ENCODE measurements around the gene SCN1B.
"Not testable (repeated sequence)": the region's sequence is repeated elsewhere in the genome, so short reads cannot be mapped to it uniquely, and the experiment has no call there.

Gene SCN1B

GRCh38 chr19:35000647-35001501 lies 29.4 kb upstream of the SCN1B start:
- no peak for DNase-seq (ENCODE audit: low read depth)

- DNase-seq (ENCODE audit: low read depth): no peak
These were observed 28.2 kb upstream of the SCN1B start for GRCh38 chr19:35002037-35002535.

- DNase-seq (ENCODE audit: low read depth): no peak
These were observed 25.6 kb upstream of the SCN1B start for GRCh38 chr19:35004517-35005255.

GRCh38 chr19:35005256-35005977 lies 24.9 kb upstream of the SCN1B start:
- no peak for DNase-seq (ENCODE audit: low read depth)

GRCh38 chr19:35006007-35006341 lies 24.3 kb upstream of the SCN1B start:
- DNase-seq (ENCODE audit: low read depth): not testable (repeated sequence)

- no peak for DNase-seq (ENCODE audit: low read depth)
These were observed 23.8 kb upstream of the SCN1B start for GRCh38 chr19:35006342-35006998.

- no peak for DNase-seq (ENCODE audit: low read depth)
These were observed 23.3 kb upstream of the SCN1B start for GRCh38 chr19:35006999-35007365.

- DNase-seq (ENCODE audit: low read depth): not testable (repeated sequence)
These were observed 22.8 kb upstream of the SCN1B start for GRCh38 chr19:35007427-35007826.

- DNase-seq (ENCODE audit: low read depth): no peak
These were observed 21.4 kb upstream of the SCN1B start for GRCh38 chr19:35008891-35009341.

GRCh38 chr19:35009424-35010415 lies 20.6 kb upstream of the SCN1B start:
- DNase-seq (ENCODE audit: low read depth): no peak

GRCh38 chr19:35011091-35011689 lies 19.1 kb upstream of the SCN1B start:
- DNase-seq (ENCODE audit: low read depth): no peak

GRCh38 chr19:35011737-35012682 lies 18.3 kb upstream of the SCN1B start:
- DNase-seq (ENCODE audit: low read depth): no peak

GRCh38 chr19:35013041-35013819 lies 17.0 kb upstream of the SCN1B start:
- DNase-seq (ENCODE audit: low read depth): no peak

GRCh38 chr19:35013820-35014754 lies 16.2 kb upstream of the SCN1B start:
- no peak for DNase-seq (ENCODE audit: low read depth)

GRCh38 chr19:35014774-35015173 lies 15.5 kb upstream of the SCN1B start:
- not testable (repeated sequence) for DNase-seq (ENCODE audit: low read depth)

- no peak for DNase-seq (ENCODE audit: low read depth)
These were observed 14.9 kb upstream of the SCN1B start for GRCh38 chr19:35015270-35015953.

- no peak for DNase-seq (ENCODE audit: low read depth)
These were observed 14.3 kb upstream of the SCN1B start for GRCh38 chr19:35015954-35016351.

Measured in stromal cell of bone marrow (primary cell).